B cell (primary cell): Measurements from ENCODE around the gene NFATC2. TPM values are rescaled to one million over a fixed set of nuclear protein-coding genes. Genes with fewer than 3 reads are reported as not detected.
"Not testable (repeated sequence)": the region's sequence is repeated elsewhere in the genome, so short reads cannot be mapped to it uniquely, and the experiment has no call there.

Source experiments
- ATAC-seq: fragments of 200-7000 bp; cut with Tn5 transposase; one replicate; pipeline ENCODE4 v1.10.0; 2021; ENCODE audit warnings: low read depth, mild to moderate bottlenecking, moderate number of reproducible peaks, moderate library complexity
- CTCF ChIA-PET: fragments of 350-600 bp; sonication (Branson Sonifier 250); formaldehyde crosslinking; loops from one replicate; lab custom pipeline; 2021; ENCODE audit warnings: antibody characterized with exemption, inconsistent platforms; lab: Charles Lee
- POLR2A ChIA-PET: fragments of 350-600 bp; sonication (Branson Sonifier 250); formaldehyde crosslinking; loops from one replicate; lab custom pipeline; 2021; ENCODE audit warnings: antibody characterized with exemption; lab: Charles Lee
- DNase-seq: peaks from one replicate; pipeline ENCODE4 v3.0.0; 2013
- H2AFZ ChIP-seq: 2 replicates; pipeline ENCODE4 v1.6.1; 2012; ENCODE audit warnings: mild to moderate bottlenecking, low read depth, low read length; ENCODE audit not compliant: insufficient read depth, poor library complexity, severe bottlenecking
- H3K27ac ChIP-seq, 2 donors: 1 replicate in 1 of 2; 2 replicates in 1 of 2; pipeline ENCODE4 v1.5.1; 2012 to 2013; ENCODE audit warnings: low read length in 2 of 2, mild to moderate bottlenecking in 2 of 2, moderate library complexity in 1 of 2
- H3K27me3 ChIP-seq, 4 experiments: fragments of 200-600 bp in 1 of 4; sonication (generic) in 1 of 4; replicated peaks in 1 of 4; 1 replicate in 2 of 4; 2 replicates in 2 of 4; pipeline versions ENCODE4 v1.6.1 to v1.7.0; 2013 to 2016; ENCODE audit warnings: low read length in 3 of 4, mild to moderate bottlenecking in 2 of 4, mixed read lengths in 1 of 4, moderate library complexity in 1 of 4; ENCODE audit not compliant: insufficient read depth in 4 of 4, control insufficient read depth in 3 of 4; ENCODE audit errors: control extremely low read depth in 1 of 4
- H3K36me3 ChIP-seq, 2 experiments: replicated peaks in 1 of 2; 1 replicate in 1 of 2; 2 replicates in 1 of 2; pipeline versions ENCODE4 v1.6.1 to v1.7.1; 2013; ENCODE audit warnings: low read length in 1 of 2; ENCODE audit not compliant: insufficient read depth in 2 of 2, control insufficient read depth in 1 of 2; ENCODE audit errors: control extremely low read depth in 1 of 2, extremely low read depth in 1 of 2
- H3K4me1 ChIP-seq, 2 donors: fragments of 200-600 bp in 1 of 2; sonication (generic) in 1 of 2; 1 replicate in 1 of 2; 2 replicates in 1 of 2; pipeline versions ENCODE4 v1.5.1 to v1.6.1; 2013 to 2017; ENCODE audit warnings: low read length in 2 of 2; ENCODE audit not compliant: control insufficient read depth in 2 of 2, insufficient read depth in 2 of 2
- H3K4me2 ChIP-seq: replicated peaks from 2 replicates; pipeline ENCODE3; 2012; ENCODE audit warnings: mild to moderate bottlenecking, low read depth, low read length; ENCODE audit not compliant: poor library complexity, severe bottlenecking
- H3K4me3 ChIP-seq, 5 experiments: fragments of 200-600 bp in 1 of 5; sonication (generic) in 1 of 5; 1 replicate in 3 of 5; 2 replicates in 2 of 5; pipeline versions ENCODE4 v1.5.1 to v1.7.0; 2011 to 2016; ENCODE audit warnings: low read length in 4 of 5, mild to moderate bottlenecking in 4 of 5, low read depth in 2 of 5, control low read depth in 1 of 5, moderate library complexity in 1 of 5; ENCODE audit not compliant: insufficient read depth in 1 of 5; ENCODE audit errors: control extremely low read depth in 1 of 5, extremely low read depth in 1 of 5
- H3K79me2 ChIP-seq: fragments of 200-600 bp; sonication (generic); one replicate; pipeline ENCODE4 v1.6.0; 2016; ENCODE audit warnings: low read length; ENCODE audit not compliant: control insufficient read depth, insufficient read depth
- H3K9ac ChIP-seq: fragments of 200-600 bp; sonication (generic); 2 replicates; pipeline ENCODE4 v1.6.1; 2017; ENCODE audit warnings: mild to moderate bottlenecking, low read length, moderate library complexity
- H3K9me3 ChIP-seq, 3 donors: one replicate each; pipeline versions ENCODE4 v1.6.1 to v1.7.1; 2013; ENCODE audit warnings: low read length in 2 of 3; ENCODE audit not compliant: control insufficient read depth in 2 of 3, insufficient read depth in 1 of 3; ENCODE audit errors: control extremely low read depth in 1 of 3
- H4K20me1 ChIP-seq: 2 replicates; pipeline ENCODE4 v1.6.0; 2012; ENCODE audit warnings: mild to moderate bottlenecking, low read length; ENCODE audit not compliant: insufficient read depth, control insufficient read depth, poor library complexity, severe bottlenecking
- H3K27ac Mint-ChIP-seq: one replicate; pipeline ENCODE4 v1.8.0; 2021; ENCODE audit warnings: mixed read lengths
- H3K27me3 Mint-ChIP-seq: one replicate; pipeline ENCODE4 v1.8.0; 2021; ENCODE audit warnings: mixed read lengths
- H3K4me1 Mint-ChIP-seq: one replicate; pipeline ENCODE4 v1.8.0; 2021; ENCODE audit warnings: mixed read lengths
- H3K4me3 Mint-ChIP-seq: one replicate; pipeline ENCODE4 v1.8.0; 2021; ENCODE audit warnings: mixed read lengths
- H3K9me3 Mint-ChIP-seq: one replicate; pipeline ENCODE4 v1.8.0; 2022; ENCODE audit warnings: mixed read lengths; ENCODE audit not compliant: insufficient read depth
- CTCF ChIP-seq: fragments of 200-600 bp; IDR thresholded peaks from one replicate; pipeline ENCODE4 v1.8.0; 2022; ENCODE audit warnings: antibody characterized with exemption, mild to moderate bottlenecking
- EZH2 ChIP-seq: IDR thresholded peaks from 2 replicates; pipeline ENCODE4 v1.6.1; 2012; ENCODE audit warnings: borderline replicate concordance, low read depth, mild to moderate bottlenecking, moderate library complexity, low read length; ENCODE audit not compliant: insufficient read depth, poor library complexity, severe bottlenecking
- WGBS: methylation state at CpG from one replicate; pipeline ENCODE4 v1.1.5; 2013; ENCODE audit warnings: missing lambda C conversion rate; ENCODE audit not compliant: insufficient coverage; 5-methylcytosine and 5-hydroxymethylcytosine counted together
- intact Hi-C: fragments of 100-400 bp; cut with micrococcal nuclease; formaldehyde crosslinking; loops from one replicate; pipeline ENCODE4 v1.10.0; 2022
- polyA plus RNA-seq: library from polyadenylated mRNA; depleted of rRNA; stranded (reverse); fragments of >200 nt; gene quantifications from 2 replicates; pipeline ENCODE4 v1.2.3, GENCODE V29; 2012
- total RNA-seq, 2 donors: library from RNA; stranded (reverse); fragments of 120-200 nt in 1 of 2; gene quantifications; 1 replicate in 1 of 2; 2 replicates in 1 of 2; pipeline versions ENCODE4 v1.2.3 to v1.2.4, GENCODE V29; 2013 to 2022

The NFATC2 gene
- total and polyA plus RNA-seq, 2 donors (not counting 1 experiment from before 2014, with no cell fraction given), result 10.1 to 38.0 TPM

GRCh38 chr20:51540580-51540979 is 1.9 kb downstream of the NFATC2 start:
- peak overlapping the region; percentile 84 for H3K9ac ChIP-seq
- CTCF ChIA-PET, result interaction anchor here (1.0 to 3.7 kb wide), 6 partner anchors 38 to 154 kb away, joined by 4 to 37 read pairs (median 6); no protein-coding TSS in a partner anchor
- peak overlapping the region; percentile 88 for H3K4me2 ChIP-seq
- TF ChIP-seq EZH2, result no peak
- TF ChIP-seq CTCF, result no peak
- H2AFZ ChIP-seq, result no peak overlapping the region
- H3K9me3 ChIP-seq, result no peaks in the 10 kb centered on the region
- Mint-ChIP-seq H3K27ac (peak overlapping the region; percentile 96), H3K4me3 (peak overlapping the region; percentile 97), H3K4me1 (peaks cover 62% of the 10 kb centered on the region), H3K9me3 (no peaks in the 10 kb centered on the region), H3K27me3 (no peaks in the 10 kb centered on the region)
- H4K20me1 ChIP-seq, result peaks cover 53% of the 10 kb centered on the region
- DNase-seq (no peak), ATAC-seq (no peak)
- intact Hi-C loops, result loop anchor here (2.0 to 10.0 kb wide), 3 partner anchors 118 to 806 kb away; partner anchors contain the start of gene PARD6B
- peaks cover 36 to 58% of the 10 kb centered on the region in 2 donors for H3K4me1 ChIP-seq
- peaks cover 0 to 4% (median 0%) of the 10 kb centered on the region in 4 experiments for H3K27me3 ChIP-seq
- WGBS, result 17% methylated on average over 1 of the region's 6 CpGs
- H3K79me2 ChIP-seq, result peaks cover 65% of the 10 kb centered on the region
- H3K27ac ChIP-seq, result peak overlapping the region; percentile 88 to 96
- POLR2A ChIA-PET, result interaction anchor here (0.6 to 1.1 kb wide), 4 partner anchors 21 to 553 kb away, joined by 3 to 6 read pairs (median 4); no protein-coding TSS in a partner anchor
- H3K4me3 ChIP-seq, result peak overlapping the region in 4 of 5 experiments; percentile 61 to 89 (median 79)
- H3K36me3 ChIP-seq, result peaks cover 0 to 28% of the 10 kb centered on the region in 2 experiments

- POLR2A ChIA-PET, H3K4me3 ChIP-seq, H3K9me3 ChIP-seq, H3K9me3 Mint-ChIP-seq, H2AFZ ChIP-seq, H3K9ac ChIP-seq, DNase-seq, H3K27me3 ChIP-seq, H3K27ac ChIP-seq, H3K27me3 Mint-ChIP-seq, ATAC-seq: not testable (repeated sequence)
- H3K4me1 ChIP-seq, result peaks cover 41 to 63% of the 10 kb centered on the region in 2 donors
- H3K4me2 ChIP-seq, result peak overlapping the region; percentile 88
- CTCF ChIA-PET, result interaction anchor here (0.8 to 3.7 kb wide), 6 partner anchors 38 to 154 kb away, joined by 3 to 37 read pairs (median 6); no protein-coding TSS in a partner anchor
- Mint-ChIP-seq H3K4me1 (peaks cover 67% of the 10 kb centered on the region), H3K4me3 (peak overlapping the region; percentile 97), H3K27ac (peak overlapping the region; percentile 57)
- peaks cover 58% of the 10 kb centered on the region for H4K20me1 ChIP-seq
- intact Hi-C loops, result loop anchor here (2.0 to 10.0 kb wide), 3 partner anchors 118 to 805 kb away; partner anchors contain the start of gene PARD6B
- H3K36me3 ChIP-seq, result peaks cover 0 to 28% of the 10 kb centered on the region in 2 experiments
- WGBS, result 87% methylated on average over 3 of the region's 7 CpGs
- H3K79me2 ChIP-seq, result peaks cover 70% of the 10 kb centered on the region
Observed at GRCh38 chr20:51540074-51540473, 2.4 kb downstream of the NFATC2 start.
